CD4-positive, alpha-beta memory T cell (primary cell): ENCODE measurements around the gene B4GALNT4. TPM values are rescaled to one million over a fixed set of nuclear protein-coding genes. Genes with fewer than 3 reads are reported as not detected.
"Not testable (repeated sequence)": the region's sequence is repeated elsewhere in the genome, so short reads cannot be mapped to it uniquely, and the experiment has no call there.

ENCODE experiments used
- CTCF ChIA-PET: fragments of 350-600 bp; sonication (Branson Sonifier 250); formaldehyde crosslinking; loops from one replicate; lab custom pipeline; 2021; ENCODE audit warnings: inconsistent platforms; ENCODE audit not compliant: partially characterized antibody; lab: Charles Lee
- POLR2A ChIA-PET: fragments of 350-600 bp; sonication (Branson Sonifier 250); formaldehyde crosslinking; loops from one replicate; lab custom pipeline; 2021; ENCODE audit not compliant: partially characterized antibody; lab: Charles Lee
- DNase-seq, 5 donors: peaks; one replicate each; pipeline versions ENCODE4 v3.0.0 to v3.0.0-alpha.2; 2020 to 2022; ENCODE audit warnings: mixed read lengths in 1 of 5
- H3K27ac ChIP-seq: one replicate; pipeline ENCODE4 v1.7.0; 2013; ENCODE audit warnings: low read depth, low read length
- H3K27me3 ChIP-seq: 2 replicates; pipeline ENCODE4 v1.7.0; 2013; ENCODE audit warnings: mild to moderate bottlenecking, low read length, moderate library complexity; ENCODE audit not compliant: insufficient read depth
- H3K36me3 ChIP-seq: 2 replicates; pipeline ENCODE4 v1.7.0; 2013; ENCODE audit warnings: mild to moderate bottlenecking, low read length, moderate library complexity; ENCODE audit not compliant: insufficient read depth
- H3K4me1 ChIP-seq: 2 replicates; pipeline ENCODE4 v1.7.0; 2013; ENCODE audit warnings: mild to moderate bottlenecking, low read length, moderate library complexity; ENCODE audit not compliant: insufficient read depth
- H3K4me3 ChIP-seq, 2 donors: one replicate each; pipeline ENCODE4 v1.7.0; 2013; ENCODE audit warnings: low read length in 2 of 2, mild to moderate bottlenecking in 1 of 2
- H3K9me3 ChIP-seq, 2 donors: one replicate each; pipeline ENCODE4 v1.7.0; 2013; ENCODE audit warnings: low read length in 2 of 2, control low read depth in 1 of 2; ENCODE audit not compliant: control insufficient read depth in 1 of 2
- H3K27ac Mint-ChIP-seq, 7 donors: one replicate each; pipeline ENCODE4 v1.8.0; 2020 to 2021; ENCODE audit warnings: mixed read lengths in 7 of 7, mild to moderate bottlenecking in 6 of 7, inconsistent platforms in 3 of 7, moderate library complexity in 3 of 7
- H3K27me3 Mint-ChIP-seq, 2 donors: one replicate each; pipeline ENCODE4 v1.8.0; 2020 to 2021; ENCODE audit warnings: mixed read lengths in 2 of 2
- H3K36me3 Mint-ChIP-seq, 2 donors: one replicate each; pipeline ENCODE4 v1.8.0; 2020 to 2021; ENCODE audit warnings: mixed read lengths in 2 of 2, inconsistent platforms in 1 of 2, mild to moderate bottlenecking in 1 of 2
- H3K4me1 Mint-ChIP-seq, 4 donors: one replicate each; pipeline ENCODE4 v1.8.0; 2020 to 2021; ENCODE audit warnings: mixed read lengths in 4 of 4, mild to moderate bottlenecking in 1 of 4
- H3K4me3 Mint-ChIP-seq, 8 donors: one replicate each; pipeline ENCODE4 v1.8.0; 2020 to 2021; ENCODE audit warnings: mixed read lengths in 8 of 8, mild to moderate bottlenecking in 7 of 8, moderate library complexity in 6 of 8, inconsistent platforms in 3 of 8
- H3K9me3 Mint-ChIP-seq, 8 donors: one replicate each; pipeline ENCODE4 v1.8.0; 2020 to 2021; ENCODE audit warnings: mixed read lengths in 8 of 8, mild to moderate bottlenecking in 5 of 8, inconsistent platforms in 3 of 8, moderate library complexity in 1 of 8
- intact Hi-C: fragments of 100-400 bp; cut with micrococcal nuclease; formaldehyde crosslinking; loops from one replicate; pipeline ENCODE4 v1.15.1; 2023
- polyA plus RNA-seq, 2 donors: library from polyadenylated mRNA; unstranded; fragments of 300-500 nt; fragmentation: Illumina TruSeq; gene quantifications; one replicate each; pipeline ENCODE4 v1.2.3, GENCODE V29; 2021
- total RNA-seq, 2 experiments: library from RNA; stranded (reverse); gene quantifications; one replicate each; pipeline ENCODE4 v1.2.3, GENCODE V29; 2021

The B4GALNT4 gene
- total and polyA plus RNA-seq, 4 experiments from 2014 or later: 2.2 to 2.4 TPM; not detected in 2

- Histone ChIP-seq H3K4me3 (no peak overlapping the region), H3K27ac (no peak overlapping the region), H3K27me3 (no peaks in the 10 kb centered on the region), H3K9me3 (no peaks in the 10 kb centered on the region), H3K36me3 (no peaks in the 10 kb centered on the region), H3K4me1 (peaks cover 46% of the 10 kb centered on the region)
- Mint-ChIP-seq H3K36me3 (no peaks in the 10 kb centered on the region), H3K4me1 (peaks cover 26 to 69% (median 44%) of the 10 kb centered on the region in 4 donors), H3K27me3 (no peaks in the 10 kb centered on the region), H3K4me3 (peak overlapping the region; percentile 22 to 79 (median 72)), H3K27ac (peak overlapping the region in 6 of 7 donors; percentile 27 to 80 (median 68)), H3K9me3 (peaks cover 0 to 2% (median 0%) of the 10 kb centered on the region in 8 donors)
- ChIA-PET CTCF (interaction anchor here (1.2 to 2.8 kb wide), 4 partner anchors 8 to 23 kb away, joined by 4 to 18 read pairs (median 8); no protein-coding TSS in a partner anchor), POLR2A (interaction anchor here (1.0 to 1.9 kb wide), 3 partner anchors 16 to 43 kb away, joined by 3 to 16 read pairs (median 7); partner anchors contain the start of gene PGGHG)
- intact Hi-C loops: no loop called here
- no peak for DNase-seq
Observed at GRCh38 chr11:330694-331357, 38.5 kb upstream of the B4GALNT4 start.

GRCh38 chr11:331358-332060 is 37.8 kb upstream of the B4GALNT4 start:
- H3K4me1 ChIP-seq: peaks cover 43% of the 10 kb centered on the region
- DNase-seq: no peak
- Mint-ChIP-seq H3K4me3 (peak overlapping the region; percentile 22 to 79 (median 72)), H3K9me3 (peaks cover 0 to under 1% (median 0%) of the 10 kb centered on the region in 8 donors), H3K27ac (peak overlapping the region in 3 of 7 donors; percentile 64 to 73 (median 72)), H3K36me3 (no peaks in the 10 kb centered on the region), H3K4me1 (peaks cover 19 to 69% (median 42%) of the 10 kb centered on the region in 4 donors), H3K27me3 (no peaks in the 10 kb centered on the region)
- CTCF ChIA-PET: interaction anchor here (1.2 kb wide), 1 partner anchor 15 kb away, joined by 5 read pairs; no protein-coding TSS in a partner anchor
- H3K4me3 ChIP-seq: no peak overlapping the region
- POLR2A ChIA-PET: no interaction called here
- intact Hi-C loops: no loop called here
- H3K9me3 ChIP-seq: no peaks in the 10 kb centered on the region
- no peaks in the 10 kb centered on the region for H3K27me3 ChIP-seq
- no peak overlapping the region for H3K27ac ChIP-seq
- no peaks in the 10 kb centered on the region for H3K36me3 ChIP-seq

GRCh38 chr11:332651-333480 is 36.4 kb upstream of the B4GALNT4 start:
- Histone ChIP-seq H3K36me3 (no peaks in the 10 kb centered on the region), H3K4me1 (peaks cover 33% of the 10 kb centered on the region), H3K9me3 (no peaks in the 10 kb centered on the region), H3K4me3 (no peak overlapping the region), H3K27me3 (no peaks in the 10 kb centered on the region), H3K27ac (no peak overlapping the region)
- no peak for DNase-seq
- Mint-ChIP-seq H3K27ac (no peak overlapping the region), H3K36me3 (no peaks in the 10 kb centered on the region), H3K4me1 (peaks cover 17 to 60% (median 38%) of the 10 kb centered on the region in 4 donors), H3K27me3 (no peaks in the 10 kb centered on the region), H3K9me3 (no peaks in the 10 kb centered on the region), H3K4me3 (peak overlapping the region in 3 of 8 donors; percentile 38 to 45 (median 43))
- intact Hi-C loops: no loop called here
- ChIA-PET CTCF (no interaction called here), POLR2A (no interaction called here)

- H3K4me1 Mint-ChIP-seq: peaks cover 17 to 55% (median 33%) of the 10 kb centered on the region in 4 donors
- POLR2A ChIA-PET, H3K4me3 Mint-ChIP-seq, H3K27me3 ChIP-seq, H3K27ac Mint-ChIP-seq, H3K9me3 ChIP-seq, H3K27me3 Mint-ChIP-seq, H3K9me3 Mint-ChIP-seq, H3K4me3 ChIP-seq, intact Hi-C loops, H3K36me3 Mint-ChIP-seq, DNase-seq, H3K36me3 ChIP-seq, CTCF ChIA-PET, H3K27ac ChIP-seq: not testable (repeated sequence)
- peaks cover 33% of the 10 kb centered on the region for H3K4me1 ChIP-seq
Observed at GRCh38 chr11:333616-334263, 35.6 kb upstream of the B4GALNT4 start.

- Mint-ChIP-seq H3K4me1 (peaks cover 12 to 50% (median 28%) of the 10 kb centered on the region in 4 donors), H3K4me3 (no peak overlapping the region), H3K27ac (no peak overlapping the region), H3K27me3 (no peaks in the 10 kb centered on the region), H3K36me3 (no peaks in the 10 kb centered on the region), H3K9me3 (no peaks in the 10 kb centered on the region)
- ChIA-PET CTCF (no interaction called here), POLR2A (no interaction called here)
- H3K4me3 ChIP-seq: no peak overlapping the region
- H3K27me3 ChIP-seq: no peaks in the 10 kb centered on the region
- no peak overlapping the region for H3K27ac ChIP-seq
- no peak for DNase-seq
- H3K9me3 ChIP-seq: no peaks in the 10 kb centered on the region
- peaks cover 31% of the 10 kb centered on the region for H3K4me1 ChIP-seq
- no peaks in the 10 kb centered on the region for H3K36me3 ChIP-seq
- intact Hi-C loops: no loop called here
Observed at GRCh38 chr11:334264-334994, 34.9 kb upstream of the B4GALNT4 start.

GRCh38 chr11:335779-336658 is 33.3 kb upstream of the B4GALNT4 start:
- no peaks in the 10 kb centered on the region for H3K36me3 Mint-ChIP-seq
- DNase-seq: no peak
- intact Hi-C loops: no loop called here
- H3K9me3 Mint-ChIP-seq: no peaks in the 10 kb centered on the region
- no peaks in the 10 kb centered on the region for H3K9me3 ChIP-seq
- H3K27ac ChIP-seq: no peak overlapping the region
- peaks cover 6 to 34% (median 14%) of the 10 kb centered on the region in 4 donors for H3K4me1 Mint-ChIP-seq
- H3K27me3 ChIP-seq: no peaks in the 10 kb centered on the region
- H3K4me3 ChIP-seq: no peak overlapping the region
- peak overlapping the region in 2 of 7 donors; percentile 25 to 57 for H3K27ac Mint-ChIP-seq
- peaks cover 15% of the 10 kb centered on the region for H3K4me1 ChIP-seq
- H3K36me3 ChIP-seq: no peaks in the 10 kb centered on the region
- ChIA-PET CTCF (interaction anchor here (0.6 kb wide), 1 partner anchor 28 kb away, joined by 5 read pairs; no protein-coding TSS in a partner anchor), POLR2A (no interaction called here)
- no peak overlapping the region for H3K4me3 Mint-ChIP-seq
- peaks cover 0 to 1% of the 10 kb centered on the region in 2 donors for H3K27me3 Mint-ChIP-seq
